ENCODE results near the gene NOS3. TPM values are rescaled to one million over a fixed set of nuclear protein-coding genes. Genes with fewer than 3 reads are reported as not detected.

Gene NOS3
- total RNA-seq, 2 donors from 2014 or later: 8.0 to 12.1 TPM

DNA sequence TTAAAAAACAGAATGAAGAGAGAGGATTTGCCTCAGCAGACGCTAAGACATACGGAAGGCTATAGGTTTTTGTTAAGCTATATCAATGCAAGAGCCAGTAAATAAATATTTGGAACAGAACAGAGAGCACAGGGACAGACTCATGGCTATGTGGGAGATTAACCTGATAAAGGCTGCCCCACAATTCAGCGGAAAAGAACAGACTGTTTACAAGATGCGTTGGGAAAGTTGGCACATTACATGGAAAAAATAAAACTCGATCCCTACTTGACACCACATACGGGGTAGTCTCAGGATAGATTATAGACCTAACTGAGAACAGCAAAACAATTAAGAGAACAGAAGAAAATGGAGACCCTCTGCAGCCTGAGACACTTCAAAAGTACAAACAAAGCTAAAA is 23.5 kb upstream of the NOS3 start:
- no peaks in the 10 kb centered on the region for H3K27me3 Mint-ChIP-seq
- no peaks in the 10 kb centered on the region for H3K9me3 Mint-ChIP-seq
- no peak overlapping the region for H3K27ac Mint-ChIP-seq
- H3K36me3 Mint-ChIP-seq (ENCODE audit: low read depth): no peaks in the 10 kb centered on the region
- peaks cover 8% of the 10 kb centered on the region for H3K4me1 Mint-ChIP-seq
- H3K4me3 Mint-ChIP-seq: no peak overlapping the region
- no peak for ATAC-seq (replicated peaks)

DNA sequence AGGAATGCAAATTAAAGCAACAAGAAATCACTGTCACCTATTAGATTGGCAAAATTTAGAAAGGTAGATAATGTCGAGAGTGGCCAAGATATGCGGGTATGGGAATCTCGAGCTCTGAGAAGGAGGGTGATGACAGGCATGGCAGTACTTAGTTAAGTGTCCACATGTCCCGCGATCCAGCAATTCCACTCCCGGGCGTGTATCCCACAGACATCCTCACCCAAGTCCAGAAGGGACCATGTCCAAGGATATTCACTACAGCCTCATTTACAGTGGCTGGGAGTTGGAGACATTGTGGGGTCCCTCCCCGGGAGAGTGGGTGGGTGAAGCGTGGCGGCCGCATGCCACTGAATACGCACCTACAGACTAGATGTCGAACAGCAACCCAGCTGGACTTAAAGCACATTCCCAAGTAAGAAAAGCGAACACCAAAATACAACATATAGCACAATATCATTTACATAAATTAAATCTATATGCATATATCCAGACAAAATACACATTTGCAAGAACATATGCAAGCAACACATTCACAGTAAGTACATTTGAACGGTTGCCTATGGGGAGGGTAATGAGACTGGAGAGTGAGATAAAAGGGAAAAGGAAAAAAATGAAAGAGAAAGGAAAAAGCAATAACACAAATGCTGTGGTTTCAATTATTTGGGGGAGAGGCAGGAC is 22.6 kb upstream of the NOS3 start:
- no peaks in the 10 kb centered on the region for H3K9me3 Mint-ChIP-seq
- H3K27me3 Mint-ChIP-seq: no peaks in the 10 kb centered on the region

DNA sequence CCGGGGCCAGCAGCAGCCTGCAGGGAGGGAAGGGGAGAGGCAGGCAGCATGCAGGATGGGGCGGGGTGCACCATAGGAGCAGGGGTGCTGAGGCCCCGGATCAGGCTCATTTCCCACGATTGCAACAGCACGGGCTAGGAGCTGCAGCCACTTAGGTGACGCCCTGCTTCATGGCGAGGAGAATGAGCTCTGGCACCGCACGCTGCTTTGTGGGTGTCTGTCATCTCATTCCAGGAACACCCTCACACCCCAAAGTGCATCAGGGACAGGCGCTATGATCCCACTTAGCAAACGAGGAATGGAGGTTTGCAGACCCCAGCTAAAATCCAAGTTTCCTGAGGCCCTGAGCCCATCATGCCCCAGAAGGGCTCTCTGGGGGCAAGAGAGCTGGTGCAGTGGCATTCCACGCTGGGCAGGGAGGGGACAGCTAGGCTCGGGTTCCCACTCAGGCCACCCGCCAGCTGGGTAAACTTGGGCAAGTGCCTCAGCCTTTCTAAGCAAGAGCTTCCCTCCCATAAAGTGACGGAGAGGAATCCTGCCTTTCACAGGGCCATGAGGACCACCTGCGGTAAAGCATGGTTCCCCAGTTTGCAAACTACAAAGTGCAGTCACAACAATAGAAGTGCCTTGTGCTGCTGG is 22.0 kb upstream of the NOS3 start:
- no peaks in the 10 kb centered on the region for H3K27me3 Mint-ChIP-seq
- H3K27ac Mint-ChIP-seq: no peak overlapping the region
- no peak for ATAC-seq (replicated peaks)
- no peak overlapping the region for H3K4me3 Mint-ChIP-seq
- H3K36me3 Mint-ChIP-seq (ENCODE audit: low read depth): no peaks in the 10 kb centered on the region
- peaks cover 5% of the 10 kb centered on the region for H3K4me1 Mint-ChIP-seq
- no peaks in the 10 kb centered on the region for H3K9me3 Mint-ChIP-seq

More for the DNA sequence above, 22.6 kb upstream of the NOS3 start:
- no peak overlapping the region for H3K27ac Mint-ChIP-seq
- H3K36me3 Mint-ChIP-seq (ENCODE audit: low read depth): no peaks in the 10 kb centered on the region
- H3K4me1 Mint-ChIP-seq: peaks cover 5% of the 10 kb centered on the region
- ATAC-seq (replicated peaks): no peak
- no peak overlapping the region for H3K4me3 Mint-ChIP-seq

DNA sequence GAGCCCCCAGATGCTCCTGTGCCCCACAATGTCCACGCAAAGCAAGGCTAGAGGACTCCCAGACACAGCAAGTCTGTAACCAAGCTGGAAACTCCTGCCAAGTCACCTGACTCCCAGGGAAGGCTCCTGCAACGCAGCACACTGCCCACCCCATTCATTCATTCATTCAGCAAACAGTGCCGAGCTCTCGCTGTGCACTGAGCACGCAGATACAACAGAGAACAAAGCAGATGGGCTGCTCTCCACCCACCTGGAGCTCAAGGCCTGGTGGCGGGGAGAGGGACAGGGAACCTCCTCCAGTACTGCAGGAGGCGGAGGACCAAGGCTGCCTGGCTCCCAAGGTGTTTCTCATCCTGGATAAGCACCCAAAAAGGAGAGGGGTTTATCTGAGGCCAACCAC is 21.3 kb upstream of the NOS3 start:
- Mint-ChIP-seq H3K27me3 (no peaks in the 10 kb centered on the region), H3K9me3 (no peaks in the 10 kb centered on the region), H3K36me3 (ENCODE audit: low read depth) (no peaks in the 10 kb centered on the region), H3K4me3 (no peak overlapping the region), H3K27ac (no peak overlapping the region), H3K4me1 (peaks cover 5% of the 10 kb centered on the region)
- ATAC-seq (replicated peaks): no peak

DNA sequence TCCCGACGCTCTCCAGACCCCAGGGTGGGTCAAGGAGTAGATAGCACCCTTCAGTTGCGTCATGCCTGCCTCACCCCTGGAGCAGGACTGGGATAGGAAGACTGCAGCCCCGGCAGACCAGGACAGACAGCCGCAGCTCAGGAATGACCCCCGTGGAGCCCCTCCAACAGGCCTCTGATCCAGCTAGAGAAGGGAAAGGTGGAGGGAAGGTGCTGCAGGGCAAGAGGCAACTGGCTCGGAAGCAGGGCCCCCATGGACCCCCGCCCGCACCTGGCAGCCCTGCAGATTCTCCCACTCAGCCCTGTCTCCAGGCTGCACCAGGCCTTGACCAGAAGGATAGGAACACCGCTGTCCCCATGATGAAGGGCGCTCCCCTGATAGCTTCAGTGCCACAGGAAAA is 20.4 kb upstream of the NOS3 start:
- H3K4me1 Mint-ChIP-seq: peaks cover 8% of the 10 kb centered on the region
- no peak for ATAC-seq (replicated peaks)
- H3K4me3 Mint-ChIP-seq: no peak overlapping the region
- no peaks in the 10 kb centered on the region for H3K27me3 Mint-ChIP-seq
- peak overlapping the region; percentile 56 for H3K27ac Mint-ChIP-seq
- no peaks in the 10 kb centered on the region for H3K36me3 Mint-ChIP-seq (ENCODE audit: low read depth)
- no peaks in the 10 kb centered on the region for H3K9me3 Mint-ChIP-seq

DNA sequence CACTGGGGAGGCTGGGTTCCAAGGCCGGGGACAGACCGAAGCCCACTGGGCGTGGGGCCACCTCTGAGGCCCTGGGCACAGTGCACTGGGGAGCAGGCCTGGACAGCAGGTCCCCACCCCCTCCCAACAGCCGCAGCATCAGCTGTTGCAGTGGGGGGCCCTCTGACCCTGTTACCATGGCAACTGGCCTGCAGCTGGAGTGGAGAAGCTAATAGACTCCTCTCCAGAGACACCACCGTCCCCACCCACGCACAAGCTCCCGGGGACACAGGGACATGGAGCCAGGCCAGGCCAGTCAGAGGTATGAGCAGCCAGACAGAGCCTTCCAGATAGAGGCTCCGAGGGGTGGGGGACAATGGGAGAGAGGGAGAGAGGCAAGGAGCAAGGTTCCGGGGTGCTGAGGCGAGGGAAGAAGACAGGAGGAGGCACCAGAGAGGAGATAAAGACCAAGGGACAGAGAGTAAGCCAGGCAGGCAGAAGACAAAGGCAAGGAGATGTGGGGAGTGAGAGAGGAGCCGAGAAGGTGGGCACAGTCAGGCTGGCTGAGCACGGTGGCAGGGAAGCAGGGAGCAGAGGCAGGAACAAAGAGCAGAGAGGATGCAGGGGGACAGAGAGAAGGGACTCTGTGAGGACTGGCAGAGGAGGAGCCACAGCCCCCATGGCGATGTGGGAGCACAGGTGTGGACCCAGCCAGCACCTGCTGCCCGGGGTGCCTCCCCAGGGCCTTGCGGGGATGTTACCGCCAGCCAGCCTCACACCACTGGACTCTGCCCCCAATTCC is 19.4 kb upstream of the NOS3 start:
- Mint-ChIP-seq H3K9me3 (no peaks in the 10 kb centered on the region), H3K36me3 (ENCODE audit: low read depth) (no peaks in the 10 kb centered on the region), H3K4me1 (peaks cover 9% of the 10 kb centered on the region), H3K4me3 (no peak overlapping the region), H3K27me3 (no peaks in the 10 kb centered on the region), H3K27ac (peak overlapping the region; percentile 56)
- no peak for ATAC-seq (replicated peaks)

DNA sequence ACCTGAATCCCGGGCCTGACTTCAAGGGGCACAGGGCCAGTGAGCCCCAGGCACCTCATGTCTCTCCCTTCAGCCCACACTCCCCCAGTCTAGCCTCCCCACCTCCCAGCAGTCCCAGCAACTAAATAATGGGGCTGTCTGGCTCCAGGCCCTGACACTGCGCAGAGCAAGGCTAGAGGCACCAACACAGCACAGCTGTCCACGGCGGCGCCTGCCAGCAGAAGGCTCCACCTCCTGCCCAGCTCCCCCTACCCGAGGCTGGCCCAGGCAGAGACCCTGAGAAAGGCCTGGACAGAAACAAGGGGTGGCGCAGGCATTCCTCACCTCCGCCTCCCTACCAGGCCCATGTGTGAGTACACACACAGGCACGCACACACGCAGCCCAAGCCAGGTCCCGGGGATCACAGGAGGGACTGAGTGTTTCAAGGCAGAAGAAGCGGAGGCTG is 18.8 kb upstream of the NOS3 start:
- Mint-ChIP-seq H3K4me3 (no peak overlapping the region), H3K4me1 (peaks cover 12% of the 10 kb centered on the region), H3K27me3 (peaks cover 4% of the 10 kb centered on the region), H3K9me3 (no peaks in the 10 kb centered on the region), H3K36me3 (ENCODE audit: low read depth) (no peaks in the 10 kb centered on the region), H3K27ac (no peak overlapping the region)
- no peak for ATAC-seq (replicated peaks)

DNA sequence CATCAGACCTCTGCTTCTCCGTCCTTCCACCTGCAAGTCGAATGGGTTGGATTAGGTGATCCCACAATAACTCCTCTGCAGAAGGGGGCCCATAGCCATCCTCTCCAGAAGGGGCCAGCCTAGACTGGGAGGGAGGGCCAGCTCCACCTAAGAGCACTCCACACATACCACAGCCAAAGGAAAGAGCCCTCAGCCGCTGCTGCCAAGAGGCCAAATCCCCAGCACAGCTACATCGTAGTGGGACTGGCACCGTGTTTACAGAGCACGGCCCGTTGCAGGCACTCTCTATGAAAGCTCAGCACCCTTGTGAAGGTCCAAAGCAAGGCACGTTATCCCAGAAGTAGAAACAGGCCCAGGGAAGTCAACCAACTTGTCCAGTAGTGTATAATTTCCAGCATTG is 18.1 kb upstream of the NOS3 start:
- H3K4me3 Mint-ChIP-seq: peak overlapping the region; percentile 77
- H3K9me3 Mint-ChIP-seq: no peaks in the 10 kb centered on the region
- ATAC-seq (replicated peaks): no peak

DNA sequence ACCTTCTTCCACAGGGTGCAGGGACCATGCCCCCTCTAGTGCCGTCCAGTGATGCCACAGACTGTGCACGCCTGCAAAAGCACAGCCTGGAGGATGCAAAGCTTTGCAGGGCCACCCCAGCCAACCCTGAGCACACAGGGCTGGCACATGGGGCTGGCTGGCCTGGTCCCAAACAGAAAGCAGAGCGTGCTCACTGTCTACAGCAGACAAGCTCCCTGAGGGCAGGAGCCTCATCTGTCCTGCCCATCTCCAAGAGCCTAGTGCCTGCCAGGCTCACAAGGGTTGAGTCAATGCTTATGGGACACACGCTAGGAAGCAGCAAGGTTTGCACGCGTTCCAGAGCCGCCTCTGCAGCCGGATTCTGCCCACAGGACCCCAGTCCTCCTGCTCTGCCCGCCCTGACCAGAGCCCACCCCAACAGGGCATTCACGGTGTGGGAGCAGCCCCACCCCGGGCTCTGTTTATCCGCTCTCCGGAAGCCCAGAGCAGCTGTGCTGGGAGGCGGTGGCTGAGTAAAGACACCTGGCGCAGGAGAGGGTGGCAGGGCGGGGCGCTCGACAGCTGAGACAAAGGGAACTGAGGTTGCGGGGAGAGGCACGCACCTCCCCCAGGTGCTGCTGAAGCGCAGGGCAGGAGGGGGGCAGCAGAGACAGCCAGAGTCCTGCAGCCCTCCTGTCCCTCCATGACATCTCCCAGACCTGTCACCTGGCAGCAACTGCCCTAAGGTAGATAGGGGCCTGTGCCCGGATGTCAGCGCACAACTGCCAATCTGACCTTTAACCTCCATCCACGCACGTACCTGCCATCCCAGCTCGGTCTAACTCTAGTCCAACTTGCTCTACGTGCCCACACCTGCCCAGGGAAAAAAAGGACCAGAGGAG is 17.0 kb upstream of the NOS3 start:
- Mint-ChIP-seq H3K4me3 (peak overlapping the region; percentile 77), H3K4me1 (peaks cover 15% of the 10 kb centered on the region), H3K9me3 (no peaks in the 10 kb centered on the region), H3K36me3 (ENCODE audit: low read depth) (no peaks in the 10 kb centered on the region), H3K27ac (no peak overlapping the region), H3K27me3 (peaks cover 14% of the 10 kb centered on the region)
- peak; percentile 17 for ATAC-seq (replicated peaks)

More for the DNA sequence above, 18.1 kb upstream of the NOS3 start:
- Mint-ChIP-seq H3K4me1 (peaks cover 17% of the 10 kb centered on the region), H3K27me3 (peaks cover 9% of the 10 kb centered on the region), H3K27ac (no peak overlapping the region), H3K36me3 (ENCODE audit: low read depth) (no peaks in the 10 kb centered on the region)

DNA sequence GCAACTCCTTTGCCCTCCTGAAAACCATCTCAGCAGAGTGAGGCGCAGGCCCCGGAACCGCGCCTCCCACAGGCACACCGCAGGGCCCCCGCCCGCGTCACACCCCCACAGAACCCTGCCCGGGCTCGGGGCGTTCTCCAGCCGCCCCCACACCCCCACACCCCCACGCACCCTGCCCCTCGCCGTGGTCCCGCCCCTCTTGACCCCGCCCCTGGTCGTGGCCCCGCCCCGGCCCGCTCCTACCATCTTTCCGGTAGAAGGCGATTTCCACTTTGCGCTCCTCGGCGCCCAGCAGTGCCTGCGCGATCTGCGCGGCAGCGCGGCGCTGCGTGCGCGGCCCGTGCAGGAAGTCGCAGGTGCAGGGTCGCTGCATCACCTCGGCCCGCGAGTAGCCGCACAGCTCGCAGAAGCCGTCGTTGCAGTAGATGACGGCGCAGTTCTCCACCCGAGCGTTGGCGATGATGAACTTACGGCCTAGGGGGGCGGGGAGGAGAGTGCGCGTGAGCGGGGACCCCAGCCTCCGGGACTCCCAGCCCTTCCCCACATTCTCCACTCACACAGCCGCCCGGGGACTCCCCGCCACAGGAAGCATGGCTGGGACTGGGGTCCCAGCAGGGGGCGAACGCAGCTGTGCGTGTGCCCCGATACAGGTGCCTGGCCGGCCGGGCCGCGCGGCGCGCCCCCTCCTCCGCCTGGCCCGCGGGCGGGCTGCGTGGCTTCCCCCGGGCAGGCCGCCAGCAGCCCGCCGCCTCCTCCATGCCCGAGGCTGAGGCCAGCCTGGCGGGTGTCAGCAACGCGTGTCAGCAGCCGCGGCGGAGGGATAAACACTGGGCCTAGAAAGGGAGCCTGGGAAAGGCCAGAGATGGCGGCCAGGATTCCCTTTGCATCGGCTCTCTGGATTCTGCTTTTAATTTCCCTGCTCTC is 16.1 kb upstream of the NOS3 start:
- Mint-ChIP-seq H3K27me3 (peaks cover 15% of the 10 kb centered on the region), H3K27ac (no peak overlapping the region), H3K36me3 (ENCODE audit: low read depth) (no peaks in the 10 kb centered on the region), H3K4me3 (peak overlapping the region; percentile 77), H3K9me3 (no peaks in the 10 kb centered on the region), H3K4me1 (peaks cover 15% of the 10 kb centered on the region)
- peak; percentile 84 for ATAC-seq (replicated peaks)

DNA sequence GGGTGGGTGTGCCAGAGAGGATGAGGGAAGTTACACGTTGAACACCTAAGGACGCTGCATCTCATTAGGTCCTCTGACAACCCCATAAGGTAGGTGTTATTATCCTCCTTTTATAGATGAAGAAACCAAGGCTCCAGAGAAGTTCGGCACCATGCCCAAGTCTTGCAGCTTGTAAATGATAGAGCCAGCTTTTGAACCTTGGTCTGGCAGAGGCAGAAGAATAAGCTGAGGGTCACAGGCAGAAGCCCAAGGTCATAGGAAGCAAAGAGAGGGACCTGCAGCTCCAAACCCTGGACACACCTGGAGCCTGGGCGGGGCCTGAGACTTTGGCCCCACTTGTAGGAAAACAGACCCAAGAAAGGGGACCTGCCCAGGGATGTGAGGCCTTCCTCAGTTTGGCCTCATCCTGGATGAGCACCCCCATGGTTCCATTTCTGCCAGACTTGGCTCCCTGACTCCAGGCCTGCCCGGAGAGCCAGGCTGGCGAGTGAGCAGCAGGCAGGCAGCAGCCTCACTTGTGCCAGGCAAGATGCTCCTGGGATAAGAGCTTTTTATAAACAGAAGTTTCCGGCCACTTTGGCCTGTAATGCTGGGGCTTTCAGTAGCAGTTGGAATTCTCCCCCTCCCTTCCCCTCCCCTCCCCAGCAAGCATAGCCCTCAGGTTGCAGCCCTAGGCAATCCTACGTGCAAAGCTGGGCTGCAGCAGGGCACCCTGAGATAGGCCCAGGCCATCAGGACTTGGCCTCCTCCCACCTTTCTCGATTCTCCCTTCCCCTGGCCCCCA is 15.1 kb upstream of the NOS3 start:
- Mint-ChIP-seq H3K4me3 (peak overlapping the region; percentile 85), H3K36me3 (ENCODE audit: low read depth) (no peaks in the 10 kb centered on the region), H3K27me3 (peaks cover 15% of the 10 kb centered on the region), H3K27ac (no peak overlapping the region), H3K4me1 (peaks cover 15% of the 10 kb centered on the region), H3K9me3 (no peaks in the 10 kb centered on the region)
- no peak for ATAC-seq (replicated peaks)

DNA sequence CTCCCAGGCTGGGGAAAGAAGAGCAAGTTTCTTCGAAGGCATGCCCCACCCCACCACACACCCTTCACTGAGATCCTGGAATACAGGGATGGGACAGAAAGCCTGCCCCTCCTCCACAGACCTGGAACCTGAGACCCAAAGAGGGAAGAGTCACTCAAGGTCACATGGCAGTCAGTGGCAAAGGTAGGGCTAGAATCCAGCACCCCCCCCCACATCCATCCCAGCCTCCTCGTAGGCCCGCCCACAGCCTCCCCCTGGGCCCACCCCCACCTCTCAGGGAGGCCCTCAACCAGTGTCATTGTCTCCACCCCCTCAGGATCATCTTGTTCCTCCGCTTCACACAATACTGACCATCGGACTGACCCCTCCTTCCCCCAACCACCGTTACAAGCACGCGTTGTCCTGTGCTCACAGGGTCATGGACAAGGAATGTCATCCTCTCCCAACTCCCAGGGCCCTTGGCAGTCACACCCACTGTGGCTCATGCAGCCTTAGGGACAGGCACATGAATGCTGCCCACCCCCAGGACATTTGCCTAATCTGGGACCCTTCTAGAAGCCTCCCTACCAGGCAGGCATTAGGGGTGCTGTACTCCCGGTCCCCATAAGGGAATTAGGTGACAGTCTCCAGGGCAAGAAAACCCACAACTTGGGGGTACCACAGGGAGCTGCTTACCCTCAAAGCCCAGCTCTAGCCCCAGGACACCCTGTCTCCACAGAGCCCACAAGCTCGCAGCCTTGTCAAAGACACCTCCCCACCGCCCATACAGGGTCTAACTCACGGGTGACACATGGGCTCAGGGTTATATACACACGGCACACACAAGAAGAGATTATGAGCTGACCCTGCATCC is 14.1 kb upstream of the NOS3 start:
- Mint-ChIP-seq H3K4me3 (peak overlapping the region; percentile 85), H3K36me3 (ENCODE audit: low read depth) (no peaks in the 10 kb centered on the region), H3K27ac (peak overlapping the region; percentile 33), H3K27me3 (peaks cover 18% of the 10 kb centered on the region), H3K9me3 (no peaks in the 10 kb centered on the region), H3K4me1 (peaks cover 15% of the 10 kb centered on the region)
- ATAC-seq (replicated peaks): no peak

All from activated T-helper 17 cell treated with anti-CD3 and anti-CD28 coated beads, Interleukin-2, amount 50 U/mL, for 72 hours (primary cell).